ENCODE data around the gene RERE. TPM values are rescaled to one million over a fixed set of nuclear protein-coding genes. Genes with fewer than 3 reads are reported as not detected.

Gene RERE
- total RNA-seq, 1 donor from 2014 or later, result 64.6 TPM

DNA sequence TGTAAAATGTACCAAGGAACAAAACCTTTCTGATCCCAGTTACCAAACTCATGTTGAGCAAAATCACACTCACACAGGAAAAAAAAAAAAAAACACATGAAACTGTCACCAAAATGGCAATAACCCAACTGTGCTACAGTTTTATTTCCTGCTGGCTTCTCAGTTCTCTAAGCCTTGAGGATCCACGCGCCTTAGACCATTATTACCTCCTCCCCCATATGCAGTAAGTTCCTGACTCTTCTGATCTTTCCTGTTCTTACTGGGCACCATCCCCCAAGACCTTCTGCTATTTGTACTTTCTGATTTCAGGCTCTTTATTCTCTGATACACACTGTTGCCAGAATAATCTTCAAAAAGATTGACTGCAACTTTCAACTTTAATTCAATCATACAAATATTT, 419.9 kb downstream of the RERE start:
- TF ChIP-seq, protein P1, sequence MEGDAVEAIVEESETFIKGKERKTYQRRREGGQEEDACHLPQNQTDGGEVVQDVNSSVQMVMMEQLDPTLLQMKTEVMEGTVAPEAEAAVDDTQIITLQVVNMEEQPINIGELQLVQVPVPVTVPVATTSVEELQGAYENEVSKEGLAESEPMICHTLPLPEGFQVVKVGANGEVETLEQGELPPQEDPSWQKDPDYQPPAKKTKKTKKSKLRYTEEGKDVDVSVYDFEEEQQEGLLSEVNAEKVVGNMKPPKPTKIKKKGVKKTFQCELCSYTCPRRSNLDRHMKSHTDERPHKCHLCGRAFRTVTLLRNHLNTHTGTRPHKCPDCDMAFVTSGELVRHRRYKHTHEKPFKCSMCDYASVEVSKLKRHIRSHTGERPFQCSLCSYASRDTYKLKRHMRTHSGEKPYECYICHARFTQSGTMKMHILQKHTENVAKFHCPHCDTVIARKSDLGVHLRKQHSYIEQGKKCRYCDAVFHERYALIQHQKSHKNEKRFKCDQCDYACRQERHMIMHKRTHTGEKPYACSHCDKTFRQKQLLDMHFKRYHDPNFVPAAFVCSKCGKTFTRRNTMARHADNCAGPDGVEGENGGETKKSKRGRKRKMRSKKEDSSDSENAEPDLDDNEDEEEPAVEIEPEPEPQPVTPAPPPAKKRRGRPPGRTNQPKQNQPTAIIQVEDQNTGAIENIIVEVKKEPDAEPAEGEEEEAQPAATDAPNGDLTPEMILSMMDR (IDR thresholded peaks at IDR 0.05), result no peak
- Histone ChIP-seq H3K27ac (peak overlapping the region; percentile 28 to 57), H3K9me3 (no peaks in the 10 kb centered on the region), H3K4me1 (peaks cover 12 to 64% of the 10 kb centered on the region in 2 donors), H3K27me3 (no peaks in the 10 kb centered on the region), H3K4me3 (peak overlapping the region in 1 of 2 donors; percentile 39), H3K36me3 (peaks cover 10 to 14% of the 10 kb centered on the region in 2 donors)
- intact Hi-C loops (cut with DNase I), result loop anchor here (2.0 kb wide), 1 partner anchor 15 kb away; no protein-coding TSS in a partner anchor
- DNase-seq (ENCODE audit: low spot score in 2 of 2), result peak in 1 of 2 donors; percentile 55

DNA sequence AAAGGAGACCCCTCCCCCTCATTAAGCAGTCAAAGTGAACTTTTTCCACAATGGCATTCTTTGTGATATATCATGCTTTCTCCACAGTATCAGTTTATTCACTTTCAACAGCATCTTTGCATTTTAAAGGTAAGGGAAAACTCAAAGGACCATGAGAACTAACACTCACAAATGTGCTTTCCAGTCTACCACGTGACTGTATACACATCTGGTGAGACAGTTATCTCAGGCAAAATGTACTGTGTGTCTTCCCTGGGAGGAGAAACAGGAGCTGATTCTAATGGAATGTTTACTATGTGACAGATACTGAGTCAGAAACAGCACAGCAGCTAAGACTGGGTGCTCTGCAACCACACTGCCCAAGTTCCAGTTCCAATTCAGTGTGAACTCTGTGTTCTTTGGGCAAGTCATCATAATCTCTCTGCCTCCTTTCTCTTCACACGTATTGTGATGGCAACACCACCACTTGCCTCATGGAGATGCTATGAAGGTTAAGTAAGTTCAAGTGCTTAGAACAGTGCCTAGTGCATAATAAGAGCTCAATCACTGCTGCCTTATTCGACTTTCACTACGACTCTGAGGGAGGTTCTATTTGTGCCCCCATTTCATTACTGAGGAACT, 420.5 kb downstream of the RERE start:
- intact Hi-C loops (cut with DNase I), result loop anchor here (2.0 kb wide), 1 partner anchor 16 kb away; no protein-coding TSS in a partner anchor
- Histone ChIP-seq H3K4me1 (peaks cover 12 to 66% of the 10 kb centered on the region in 2 donors), H3K36me3 (peaks cover 8% of the 10 kb centered on the region in 2 donors), H3K4me3 (peak overlapping the region in 1 of 2 donors; percentile 39), H3K27ac (peak overlapping the region; percentile 28 to 57), H3K27me3 (no peaks in the 10 kb centered on the region), H3K9me3 (no peaks in the 10 kb centered on the region)
- TF ChIP-seq, protein P1 (IDR thresholded peaks at IDR 0.05), result no peak
- DNase-seq (ENCODE audit: low spot score in 2 of 2), result peak in 1 of 2 donors; percentile 87

DNA sequence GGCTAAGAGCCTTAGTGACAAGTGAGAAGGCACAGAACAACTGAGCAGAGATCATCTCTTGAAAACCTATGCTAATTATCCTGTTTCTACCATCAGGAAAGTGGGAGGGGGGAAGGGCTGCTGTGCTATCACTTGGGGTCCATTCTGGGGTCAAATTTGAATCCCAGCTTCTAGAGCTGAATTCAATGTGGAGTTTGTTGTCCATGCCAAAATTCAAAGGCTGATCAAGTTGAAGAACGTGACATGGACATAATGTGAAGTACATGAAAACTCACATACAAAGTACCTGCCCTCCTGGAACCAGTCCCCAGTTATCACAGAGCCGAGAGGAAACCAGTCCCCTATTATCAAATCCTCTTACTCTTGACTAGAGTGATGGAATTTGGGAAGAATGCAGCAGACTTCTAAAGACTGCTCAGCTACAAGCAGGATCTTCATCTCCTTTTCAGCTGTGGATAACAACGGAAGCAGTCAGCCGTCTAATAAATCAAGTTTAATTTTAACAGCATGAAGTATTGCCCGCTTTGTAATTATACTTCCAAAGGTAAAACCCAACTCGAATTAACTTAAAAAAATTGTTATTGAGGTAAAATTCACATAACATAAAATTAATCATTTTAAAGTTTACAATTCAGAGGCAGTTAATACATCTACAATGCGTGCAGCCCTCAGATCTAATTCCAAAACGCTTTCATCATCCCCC, 421.2 kb downstream of the RERE start:
- peaks cover 1% of the 10 kb centered on the region in 2 donors for H3K36me3 ChIP-seq
- peaks cover 12 to 71% of the 10 kb centered on the region in 2 donors for H3K4me1 ChIP-seq
- no peaks in the 10 kb centered on the region for H3K9me3 ChIP-seq
- no peak overlapping the region for H3K4me3 ChIP-seq
- TF ChIP-seq, protein P1 (IDR thresholded peaks at IDR 0.05), result no peak
- peak overlapping the region; percentile 28 to 57 for H3K27ac ChIP-seq
- intact Hi-C loops (cut with DNase I), result loop anchor here (2.0 kb wide), 1 partner anchor 17 kb away; no protein-coding TSS in a partner anchor
- no peak for DNase-seq (ENCODE audit: low spot score in 2 of 2)
- H3K27me3 ChIP-seq, result no peaks in the 10 kb centered on the region

DNA sequence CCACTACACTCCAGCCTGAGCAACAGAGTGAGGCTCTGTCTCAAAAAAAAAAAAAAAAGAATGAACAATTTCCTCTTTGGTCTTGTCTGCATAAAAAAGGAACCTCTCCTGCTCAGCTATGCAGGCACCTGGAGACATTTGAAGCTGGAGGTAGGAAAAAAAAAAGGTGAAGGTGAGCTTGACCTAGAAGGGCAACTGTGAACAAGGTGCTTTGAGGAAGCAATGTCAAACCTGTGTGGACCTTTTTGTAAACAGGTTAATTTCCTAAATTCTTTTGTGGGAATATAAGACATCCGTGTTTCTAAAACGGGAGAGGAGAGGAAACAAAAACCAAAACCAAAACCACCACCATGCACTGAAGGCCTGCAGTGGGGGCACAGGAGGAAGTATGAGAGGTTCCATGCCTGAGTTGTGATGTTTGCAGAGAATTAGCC, 422.0 kb downstream of the RERE start:
- Histone ChIP-seq H3K4me3 (no peak overlapping the region), H3K27me3 (no peaks in the 10 kb centered on the region), H3K4me1 (peaks cover 12 to 79% of the 10 kb centered on the region in 2 donors), H3K27ac (peak overlapping the region; percentile 28 to 57), H3K36me3 (no peaks in the 10 kb centered on the region), H3K9me3 (no peaks in the 10 kb centered on the region)
- intact Hi-C loops (cut with DNase I), result no loop called here
- TF ChIP-seq, protein P1 (IDR thresholded peaks at IDR 0.05), result no peak
- DNase-seq (ENCODE audit: low spot score in 2 of 2), result no peak

DNA sequence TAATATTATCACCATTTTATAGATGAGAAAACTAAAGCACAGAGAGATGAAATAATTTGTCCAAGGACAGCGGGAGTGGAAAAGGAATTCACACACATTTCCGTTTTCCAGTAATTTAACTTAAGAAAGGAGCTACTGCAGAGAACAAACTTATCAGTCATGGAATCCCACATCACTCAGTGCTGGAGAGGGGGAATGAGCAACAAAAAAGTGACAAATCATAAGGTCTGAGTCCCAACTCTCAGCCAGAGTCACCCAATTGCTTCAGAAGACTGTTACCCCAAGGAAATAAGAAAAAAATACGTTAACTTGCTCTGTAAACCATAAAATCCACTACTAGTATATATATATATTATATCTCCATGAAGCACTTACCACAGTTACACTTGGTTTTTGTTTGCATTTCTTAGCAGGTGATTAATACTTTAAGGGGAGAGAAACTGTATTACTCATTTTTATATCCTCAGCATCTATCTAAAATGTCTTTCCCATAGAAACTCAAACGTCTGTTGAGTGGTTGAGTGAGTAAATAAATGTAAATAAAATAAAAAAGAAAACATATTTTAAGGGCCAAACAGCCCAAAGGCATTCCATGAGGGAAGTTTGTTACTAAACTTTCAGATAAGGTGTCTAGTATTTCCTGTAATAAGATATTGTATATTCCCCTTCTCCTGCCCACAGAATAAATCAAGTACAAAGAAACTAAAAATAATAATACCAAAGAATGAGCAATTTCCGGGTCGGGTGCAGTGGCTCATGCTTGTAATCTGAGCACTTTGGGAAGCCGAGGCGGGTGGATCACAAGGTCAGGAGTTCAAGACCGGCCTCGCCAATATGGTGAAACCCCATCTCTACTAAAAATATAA, 422.8 kb downstream of the RERE start:
- TF ChIP-seq, protein P1 (IDR thresholded peaks at IDR 0.05), result no peak
- H3K4me3 ChIP-seq, result no peak overlapping the region
- intact Hi-C loops (cut with DNase I), result no loop called here

More for the DNA sequence above, 422.8 kb downstream of the RERE start:
- no peaks in the 10 kb centered on the region for H3K9me3 ChIP-seq
- peak overlapping the region; percentile 36 to 54 for H3K27ac ChIP-seq
- peaks cover 12 to 82% of the 10 kb centered on the region in 2 donors for H3K4me1 ChIP-seq
- DNase-seq (ENCODE audit: low spot score in 2 of 2), result no peak
- no peaks in the 10 kb centered on the region for H3K27me3 ChIP-seq
- H3K36me3 ChIP-seq, result peaks cover 2 to 3% of the 10 kb centered on the region in 2 donors
